H1 (cell line): ENCODE results near the gene CNOT10. TPM values are rescaled to one million over a fixed set of nuclear protein-coding genes. Genes with fewer than 3 reads are reported as not detected.

Experiments
- CTCF ChIA-PET: fragments of 300-600 bp; sonication (Branson Sonifier 250); formaldehyde crosslinking; loops from one replicate; lab custom pipeline; 2021; ENCODE audit not compliant: partially characterized antibody; lab: Charles Lee
- POLR2A ChIA-PET: fragments of 300-600 bp; sonication (Branson Sonifier 250); formaldehyde crosslinking; loops from one replicate; lab custom pipeline; 2021; ENCODE audit warnings: inconsistent platforms; ENCODE audit not compliant: partially characterized antibody; lab: Charles Lee
- DNase-seq, 2 experiments: peaks; one replicate each; pipeline versions ENCODE4 v3.0.0 to v3.0.0-alpha.2; 2010 to 2022; ENCODE audit warnings: low spot score in 2 of 2, low read depth in 1 of 2, mixed read lengths in 1 of 2
- FAIRE-seq: peaks from 2 replicates; lab custom pipeline; 2011; peaks lifted over from hg19 to GRCh38; lab: Jason Lieb, UNC
- H2AFZ ChIP-seq: 2 replicates; pipeline ENCODE4 v1.8.1; 2012; ENCODE audit warnings: low read length, inconsistent platforms
- H2AK5ac ChIP-seq: 2 replicates; pipeline ENCODE4 v1.6.1; 2013; ENCODE audit warnings: low read depth, low read length
- H2BK120ac ChIP-seq: replicated peaks from 2 replicates; pipeline ENCODE3; 2013; ENCODE audit warnings: low read depth, low read length, inconsistent platforms
- H2BK12ac ChIP-seq: 2 replicates; pipeline ENCODE4 v1.6.1; 2013; ENCODE audit warnings: low read depth, low read length
- H2BK15ac ChIP-seq: 2 replicates; pipeline ENCODE4 v1.6.1; 2013; ENCODE audit warnings: low read length
- H2BK20ac ChIP-seq: 2 replicates; pipeline ENCODE4 v1.6.1; 2013; ENCODE audit warnings: low read length
- H2BK5ac ChIP-seq: 2 replicates; pipeline ENCODE4 v1.6.1; 2013; ENCODE audit warnings: low read depth, low read length
- H3K14ac ChIP-seq: 2 replicates; pipeline ENCODE4 v1.6.1; 2013; ENCODE audit warnings: inconsistent platforms; ENCODE audit not compliant: insufficient read length
- H3K18ac ChIP-seq: 2 replicates; pipeline ENCODE4 v1.6.1; 2013; ENCODE audit warnings: low read length; ENCODE audit errors: extremely low read depth
- H3K23ac ChIP-seq: 2 replicates; pipeline ENCODE4 v1.6.1; 2013; ENCODE audit warnings: inconsistent platforms; ENCODE audit not compliant: insufficient read length
- H3K23me2 ChIP-seq: 2 replicates; pipeline ENCODE4 v1.6.1; 2013; ENCODE audit warnings: low read depth, low read length
- H3K27ac ChIP-seq: 2 replicates; pipeline ENCODE4 v1.6.1; 2011; ENCODE audit warnings: low read depth, low read length, inconsistent platforms
- H3K27me3 ChIP-seq, 4 experiments: replicated peaks in 1 of 4; 1 replicate in 1 of 4; 2 replicates in 3 of 4; pipeline versions ENCODE4 v1.6.1 to v1.8.1; 2011 to 2013; ENCODE audit warnings: low read length in 3 of 4, mild to moderate bottlenecking in 3 of 4, inconsistent platforms in 2 of 4, mixed read lengths in 2 of 4, moderate library complexity in 1 of 4; ENCODE audit not compliant: control insufficient read depth in 3 of 4, insufficient read depth in 3 of 4; ENCODE audit errors: extremely low read depth in 1 of 4
- H3K36me3 ChIP-seq, 4 experiments: 2 replicates each; pipeline versions ENCODE4 v1.6.1 to v1.8.1; 2011 to 2013; ENCODE audit warnings: mild to moderate bottlenecking in 4 of 4, low read length in 3 of 4, moderate library complexity in 2 of 4, control low read depth in 1 of 4, inconsistent platforms in 1 of 4; ENCODE audit not compliant: insufficient read depth in 4 of 4, control insufficient read depth in 2 of 4
- H3K4ac ChIP-seq: replicated peaks from 2 replicates; pipeline ENCODE3; 2013; ENCODE audit warnings: low read length, low read depth, mixed read lengths, inconsistent platforms; ENCODE audit not compliant: insufficient read length
- H3K4me1 ChIP-seq, 4 experiments: replicated peaks in 1 of 4; 1 replicate in 1 of 4; 2 replicates in 3 of 4; pipeline versions ENCODE4 v1.6.1 to v1.8.1; 2011 to 2013; ENCODE audit warnings: low read length in 3 of 4, inconsistent platforms in 2 of 4, mixed read lengths in 1 of 4; ENCODE audit not compliant: insufficient read depth in 4 of 4, control insufficient read depth in 3 of 4
- H3K4me2 ChIP-seq, 2 experiments: 2 replicates each; pipeline versions ENCODE4 v1.6.1 to v1.8.1; 2011 to 2013; ENCODE audit warnings: low read depth in 2 of 2, low read length in 2 of 2, control low read depth in 1 of 2, inconsistent platforms in 1 of 2, mild to moderate bottlenecking in 1 of 2; ENCODE audit not compliant: insufficient read depth in 1 of 2
- H3K4me3 ChIP-seq, 4 experiments: fragments of 200-600, 300-600 bp in 1 of 4; sonication (generic), shearing (Covaris generic), sonication (Bioruptor Twin) in 1 of 4; 2 replicates each; pipeline versions ENCODE4 v1.5.1 to v1.8.1; 2011 to 2016; ENCODE audit warnings: low read length in 4 of 4, low read depth in 3 of 4, control low read depth in 2 of 4, inconsistent platforms in 2 of 4, mild to moderate bottlenecking in 2 of 4, mixed read lengths in 1 of 4, moderate library complexity in 1 of 4; ENCODE audit not compliant: insufficient read depth in 2 of 4; ENCODE audit errors: extremely low read depth in 1 of 4
- H3K56ac ChIP-seq: replicated peaks from 2 replicates; pipeline ENCODE3; 2013; ENCODE audit warnings: low read depth, mild to moderate bottlenecking, mixed read lengths, low read length, inconsistent platforms; ENCODE audit not compliant: insufficient read length
- H3K79me1 ChIP-seq: 2 replicates; pipeline ENCODE4 v1.6.1; 2013; ENCODE audit warnings: low read depth, low read length, control low read depth
- H3K79me2 ChIP-seq, 2 experiments: 2 replicates each; pipeline versions ENCODE4 v1.6.1 to v1.8.1; 2012 to 2013; ENCODE audit warnings: low read length in 2 of 2, mild to moderate bottlenecking in 2 of 2, inconsistent platforms in 1 of 2; ENCODE audit not compliant: insufficient read depth in 2 of 2, control insufficient read depth in 1 of 2
- H3K9ac ChIP-seq, 4 experiments: replicated peaks in 1 of 4; 1 replicate in 1 of 4; 2 replicates in 3 of 4; pipeline versions ENCODE4 v1.6.1 to v1.8.1; 2011 to 2013; ENCODE audit warnings: low read depth in 3 of 4, low read length in 3 of 4, control low read depth in 2 of 4, mild to moderate bottlenecking in 2 of 4, moderate library complexity in 2 of 4, inconsistent platforms in 1 of 4; ENCODE audit errors: extremely low read depth in 1 of 4
- H3K9me3 ChIP-seq, 2 experiments: 2 replicates each; pipeline versions ENCODE4 v1.6.1 to v1.8.1; 2012 to 2013; ENCODE audit warnings: mild to moderate bottlenecking in 2 of 2, moderate library complexity in 2 of 2, control low read depth in 1 of 2, inconsistent platforms in 1 of 2, low read depth in 1 of 2, low read length in 1 of 2, mixed read lengths in 1 of 2; ENCODE audit not compliant: insufficient read depth in 2 of 2
- H4K20me1 ChIP-seq, 2 experiments: replicated peaks in 1 of 2; 2 replicates each; pipeline versions ENCODE3 to v1.8.1; 2011 to 2013; ENCODE audit warnings: inconsistent platforms in 2 of 2, low read length in 2 of 2, mild to moderate bottlenecking in 1 of 2; ENCODE audit not compliant: insufficient read depth in 2 of 2, control insufficient read depth in 1 of 2
- H4K5ac ChIP-seq: 2 replicates; pipeline ENCODE4 v1.6.1; 2013; ENCODE audit warnings: low read length, low read depth, mixed read lengths, inconsistent platforms; ENCODE audit not compliant: insufficient read length
- H4K8ac ChIP-seq: 2 replicates; pipeline ENCODE4 v1.8.0; 2013; ENCODE audit warnings: mild to moderate bottlenecking, moderate library complexity, low read length, inconsistent platforms; ENCODE audit not compliant: insufficient read depth; ENCODE audit errors: extremely low read depth
- H4K91ac ChIP-seq: replicated peaks from 2 replicates; pipeline ENCODE3; 2013; ENCODE audit warnings: low read length, mixed read lengths, inconsistent platforms; ENCODE audit not compliant: insufficient read length
- WGBS, 2 experiments: shearing (Covaris generic) in 1 of 2; methylation state at CpG; one replicate each; pipeline versions ENCODE4 v1.1.6 to v1.1.7; 2013 to 2015; ENCODE audit warnings: low lambda C conversion rate in 2 of 2, mixed read lengths in 2 of 2, inconsistent platforms in 1 of 2, low coverage in 1 of 2, missing lambda C conversion rate in 1 of 2; ENCODE audit not compliant: insufficient replicate concordance in 2 of 2, insufficient coverage in 1 of 2, insufficient read length in 1 of 2; ENCODE audit errors: extremely low coverage in 1 of 2, missing lambda C conversion rate in 1 of 2; 5-methylcytosine and 5-hydroxymethylcytosine counted together
- polyA plus RNA-seq, 7 experiments: library from polyadenylated mRNA; depleted of rRNA in 3 of 7; stranded (reverse) in 5 of 7; unstranded in 2 of 7; fragments of >200 nt in 5 of 7; fragments of 200-250 nt in 2 of 7; gene quantifications; 1 replicate in 5 of 7; 2 replicates in 1 of 7; 4 replicates in 1 of 7; pipeline versions ENCODE4 v1.2.1 to v1.2.3, GENCODE V29; 2011 to 2013; ENCODE audit warnings: missing spikeins in 2 of 7, mixed read lengths in 2 of 7
- total RNA-seq: library from RNA; stranded (reverse); fragmentation: NEBNext Ultra II Directional; extraction: Animal tissue kit (Norgen Biotek cat#: 25700); gene quantifications from 2 replicates; pipeline ENCODE4 v1.2.1, GENCODE V29; 2021

The CNOT10 gene
- total and polyA plus RNA-seq, 2 of the 8 experiments (the other 6 are each of a cell fraction or from before 2014, with no cell fraction given) = 39.9 to 55.9 TPM

DNA sequence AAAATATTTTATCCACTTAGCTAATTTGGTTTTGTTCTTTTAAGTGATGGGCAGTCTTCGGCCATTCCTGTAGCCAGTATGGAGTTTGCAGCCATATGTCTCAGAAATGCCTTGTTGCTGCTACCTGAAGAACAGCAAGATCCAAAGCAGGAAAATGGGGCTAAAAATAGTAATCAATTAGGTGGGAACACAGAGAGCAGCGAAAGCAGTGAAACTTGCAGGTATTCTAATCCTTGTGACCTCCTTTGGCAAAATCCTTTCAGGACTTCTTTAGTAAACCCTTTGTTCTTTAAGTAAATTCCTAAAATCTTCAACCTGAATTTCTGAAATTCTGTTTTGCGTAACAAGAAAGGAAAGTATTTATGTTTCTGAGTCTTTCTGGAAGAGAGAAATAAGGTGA is 49.8 kb downstream of the CNOT10 start:
- FAIRE-seq (no peak), DNase-seq (no peak)
- Histone ChIP-seq H4K91ac (no peak overlapping the region), H3K36me3 (peaks cover 0 to 20% (median 5%) of the 10 kb centered on the region in 4 experiments; a peak in 4 of 8 replicates), H2BK20ac (no peak overlapping the region), H3K27me3 (no peaks in the 10 kb centered on the region), H3K79me1 (no peaks in the 10 kb centered on the region; the same call in 1 of the 2 replicates), H3K4ac (no peak overlapping the region), H2AFZ (no peak overlapping the region), H3K79me2 (peaks cover 0 to 20% of the 10 kb centered on the region in 2 experiments; a peak in 2 of 4 replicates), H2BK15ac (no peak overlapping the region), H3K4me1 (peaks cover 0 to 4% (median 2%) of the 10 kb centered on the region in 4 experiments; a peak in 2 of 7 replicates), H3K4me2 (peak overlapping the region; percentile 26 to 30; a peak in 1 of 4 replicates), H3K56ac (no peak overlapping the region), H4K8ac (no peak overlapping the region), H3K9ac (no peak overlapping the region), H3K14ac (no peak overlapping the region), H2BK12ac (no peak overlapping the region), H4K5ac (no peak overlapping the region), H3K4me3 (peak overlapping the region in 1 of 4 experiments; percentile 13; a peak in 1 of 8 replicates), H3K9me3 (no peaks in the 10 kb centered on the region), H2BK5ac (0 out of 2 replicates have a peak overlapping the region, but pooled peaks have one; percentile 79), H2BK120ac (no peak overlapping the region), H3K27ac (0 out of 2 replicates have a peak overlapping the region, but pooled peaks have one; percentile 6), H3K23ac (no peak overlapping the region), H2AK5ac (no peak overlapping the region), H4K20me1 (no peaks in the 10 kb centered on the region), H3K18ac (no peak overlapping the region; the same call in 1 of the 2 replicates), H3K23me2 (no peaks in the 10 kb centered on the region)
- CTCF ChIA-PET = interaction anchor here (0.6 to 1.8 kb wide), 10 partner anchors 25 to 617 kb away, joined by 3 to 8 read pairs (median 4); no protein-coding TSS in a partner anchor
- POLR2A ChIA-PET = interaction anchor here (0.6 to 4.0 kb wide), 6 partner anchors 8 to 151 kb away, joined by 3 to 23 read pairs (median 3); no protein-coding TSS in a partner anchor
- WGBS, 2 experiments = 59% methylated on average over 3 of the region's 3 CpGs; no CpG with 5 or more reads in 1 of the 2 experiments
